ENCODE data around the gene MYMX.

The MYMX gene

DNA sequence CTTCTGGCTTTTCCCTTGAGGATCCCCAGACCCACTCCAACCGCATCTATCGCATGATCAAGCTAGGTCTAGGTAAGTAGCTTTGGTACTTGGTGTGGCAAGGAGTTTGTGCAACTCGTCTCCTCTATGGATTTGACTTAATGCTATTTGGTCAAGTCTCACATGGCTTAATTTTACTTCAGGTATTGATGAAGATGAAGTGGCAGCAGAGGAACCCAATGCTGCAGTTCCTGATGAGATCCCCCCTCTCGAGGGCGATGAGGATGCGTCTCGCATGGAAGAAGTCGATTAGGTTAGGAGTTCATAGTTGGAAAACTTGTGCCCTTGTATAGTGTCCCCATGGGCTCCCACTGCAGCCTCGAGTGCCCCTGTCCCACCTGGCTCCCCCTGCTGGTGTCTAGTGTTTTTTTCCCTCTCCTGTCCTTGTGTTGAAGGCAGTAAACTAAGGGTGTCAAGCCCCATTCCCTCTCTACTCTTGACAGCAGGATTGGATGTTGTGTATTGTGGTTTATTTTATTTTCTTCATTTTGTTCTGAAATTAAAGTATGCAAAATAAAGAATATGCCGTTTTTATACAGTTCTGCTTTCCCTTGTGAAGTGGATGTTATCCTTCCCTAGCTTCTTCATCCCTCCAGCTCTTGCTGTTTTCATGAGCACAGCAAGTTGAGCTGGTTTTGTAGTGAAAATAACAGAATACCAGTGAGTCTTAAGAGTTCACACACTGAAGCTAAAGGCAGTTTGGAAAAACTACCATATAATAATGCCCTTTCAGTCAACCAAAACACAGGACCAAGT, 36.8 kb downstream of the MYMX start:
- peak; percentile 30 for DNase-seq

DNA sequence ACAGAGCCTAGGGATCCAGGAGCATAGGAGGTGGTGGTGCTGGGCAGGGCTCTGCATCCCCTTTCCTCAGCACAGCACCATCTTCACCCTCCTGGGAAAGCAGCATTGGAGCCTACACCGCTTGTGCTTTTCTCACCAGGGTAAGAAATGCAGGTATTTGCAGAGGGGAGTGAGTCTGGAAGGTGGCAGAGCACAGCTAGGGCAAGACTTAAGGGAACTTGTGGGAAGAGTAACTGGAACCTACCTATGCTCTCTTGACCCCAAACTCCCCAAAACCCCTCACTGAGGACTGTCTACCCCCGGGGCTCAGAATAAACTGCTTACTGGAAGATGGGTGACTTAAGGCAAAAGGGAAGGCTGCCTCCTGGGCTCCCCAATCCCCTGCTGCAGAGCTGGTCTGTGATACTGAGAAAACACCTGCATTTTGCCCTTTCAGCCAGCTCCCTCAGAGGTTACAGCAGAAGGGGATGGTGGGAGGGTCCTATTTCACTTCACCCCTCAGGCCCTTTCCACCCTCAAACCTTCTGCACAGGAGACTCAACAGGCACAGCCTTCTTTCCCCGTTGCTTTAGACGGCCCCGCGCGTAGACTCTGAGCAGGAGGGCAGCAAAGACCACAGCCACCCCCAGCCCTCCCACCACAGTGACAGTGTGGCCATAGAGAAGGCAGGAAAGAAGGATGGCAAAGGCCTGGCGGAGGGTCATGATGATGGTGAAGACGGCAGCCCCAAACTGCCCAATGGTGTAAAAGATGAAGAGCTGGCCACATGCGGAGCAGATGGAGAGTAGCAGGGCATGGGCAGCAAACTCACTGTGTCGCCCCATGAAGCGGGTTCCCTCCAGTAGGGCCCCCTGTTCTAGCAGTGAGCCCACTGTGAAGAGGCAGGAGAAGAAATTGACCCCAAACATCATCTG, 37.7 kb downstream of the MYMX start:
- no peak for DNase-seq

DNA sequence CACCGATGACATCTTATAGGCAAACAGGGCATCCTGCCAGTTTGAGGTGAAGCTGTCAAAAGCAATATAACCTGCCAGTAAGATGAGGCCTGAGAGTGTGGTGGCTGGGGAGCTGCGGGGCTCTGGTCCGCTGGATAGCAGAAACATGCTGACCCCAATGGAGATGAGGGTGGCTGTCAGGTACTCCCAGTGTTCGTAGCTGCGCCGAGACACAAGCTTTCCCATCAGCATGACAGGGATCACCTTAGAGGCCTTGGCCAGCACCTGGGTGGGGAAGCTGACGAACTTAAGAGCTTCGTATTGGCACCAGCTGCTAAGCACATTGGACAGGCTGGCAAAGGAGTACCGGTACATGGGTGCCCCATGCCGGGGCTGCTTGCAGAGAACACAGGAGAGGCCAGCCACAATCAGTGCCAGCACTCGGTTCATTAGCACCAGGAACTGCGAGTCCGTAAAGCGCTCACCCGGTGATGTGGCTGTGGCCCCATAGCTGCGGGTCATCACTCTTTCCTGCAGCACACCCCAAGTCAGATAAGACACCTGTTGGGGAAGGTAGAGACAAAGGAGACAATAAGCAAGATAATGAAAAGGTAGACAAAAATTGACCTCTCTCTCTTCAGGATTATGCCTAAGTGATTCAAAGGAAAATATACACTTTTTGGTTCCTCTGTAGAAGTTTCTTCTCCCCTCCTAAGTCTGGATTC, 38.5 kb downstream of the MYMX start:
- no peak for DNase-seq

DNA sequence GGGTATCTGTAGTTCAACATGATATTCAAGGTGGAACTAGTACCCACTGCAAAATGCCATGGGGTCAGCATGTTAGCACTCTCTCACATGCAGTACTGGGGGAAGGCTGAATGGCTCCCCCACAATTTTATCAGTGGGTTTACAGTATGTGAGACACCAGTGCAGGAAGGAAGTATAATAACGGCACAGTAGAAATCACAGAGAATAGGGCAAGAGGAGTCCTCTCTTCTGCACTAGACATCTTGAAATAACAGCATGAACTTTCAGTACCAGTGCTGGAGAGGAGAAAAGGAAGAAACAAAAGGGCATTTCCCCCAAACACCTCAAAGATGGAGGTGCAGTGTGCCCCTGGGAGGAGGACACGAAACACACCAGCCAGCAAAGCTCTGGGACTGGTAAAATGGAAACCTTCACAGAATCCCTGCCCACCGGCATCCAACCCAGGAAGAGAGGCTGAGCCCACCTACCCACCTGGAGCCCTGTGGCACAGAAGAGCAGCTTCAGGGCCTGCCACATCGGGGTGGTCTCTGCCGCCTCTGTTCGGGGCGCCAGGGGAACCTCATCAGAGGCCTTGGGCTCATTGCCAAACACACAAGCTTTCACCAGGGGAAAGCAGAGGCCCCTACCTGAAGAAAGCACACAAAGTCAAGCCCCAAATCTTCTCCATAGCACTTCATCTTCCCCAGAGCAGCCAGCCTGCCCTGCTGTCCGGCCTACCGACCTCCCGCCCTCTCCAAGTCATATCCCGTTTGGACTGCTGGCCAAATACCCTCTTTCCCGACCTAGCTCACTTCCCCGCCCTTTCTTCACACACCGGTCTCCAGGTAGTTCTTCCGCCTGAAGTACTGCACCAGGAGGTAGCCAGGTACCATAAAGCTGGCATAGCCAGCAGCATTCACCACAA, 39.4 kb downstream of the MYMX start:
- DNase-seq: no peak

DNA sequence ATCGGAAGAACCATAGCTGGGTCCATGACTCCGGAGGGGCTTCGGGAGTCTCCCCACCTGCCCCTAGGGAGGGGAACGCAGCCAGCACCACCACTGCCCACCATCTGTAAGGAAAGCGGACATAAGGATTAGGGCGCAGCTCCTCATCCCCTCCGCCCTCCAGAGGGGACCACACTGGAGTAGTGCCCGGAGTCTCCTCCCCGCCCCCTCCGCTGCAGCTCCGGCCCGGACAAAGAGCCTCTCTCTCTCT, 40.0 kb downstream of the MYMX start:
- DNase-seq: no peak

DNA sequence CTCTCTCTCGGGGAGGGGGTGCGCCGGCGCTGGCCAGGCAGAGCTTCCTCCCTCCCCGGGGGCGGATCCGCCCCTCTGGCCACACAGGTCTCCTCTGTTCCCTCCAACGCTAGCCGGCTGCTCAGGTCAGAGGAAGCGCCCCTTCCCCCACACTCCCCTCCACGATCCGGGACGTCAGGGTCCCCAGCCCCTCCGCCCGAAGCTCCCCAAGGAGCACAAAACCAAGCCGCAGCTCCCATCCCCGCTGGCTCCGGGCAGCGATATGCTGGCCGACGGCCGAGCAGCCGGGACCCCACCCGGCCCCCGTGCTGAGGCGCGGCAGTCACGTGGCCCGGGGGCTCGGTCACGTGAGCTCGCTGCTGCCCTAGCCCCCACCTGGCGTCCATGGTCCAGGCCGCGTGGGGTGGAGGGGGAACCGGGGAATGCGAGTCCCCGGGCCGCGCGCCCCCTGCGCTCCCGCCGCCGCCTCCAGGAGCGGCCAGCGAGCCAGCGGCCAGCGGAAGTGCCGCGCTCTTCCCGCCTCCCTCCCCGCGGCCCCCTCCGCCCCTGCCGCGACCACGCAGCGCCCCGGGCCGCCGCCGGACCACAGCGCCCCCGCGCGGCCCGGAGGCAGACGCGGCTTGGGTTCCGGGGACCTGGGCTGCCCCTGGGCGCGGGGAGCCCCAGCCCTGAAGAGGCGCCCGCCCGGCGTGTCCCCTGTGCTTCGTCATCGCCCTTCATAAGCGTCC, 40.5 kb downstream of the MYMX start, which contains the start of gene SLC35B2:
Gene SLC35B2, minus strand, starts transcription at position 504 of the 728 bp plus-strand sequence. Its CDS starts 118 bp downstream, at position 386.
- DNase-seq: no peak

DNA sequence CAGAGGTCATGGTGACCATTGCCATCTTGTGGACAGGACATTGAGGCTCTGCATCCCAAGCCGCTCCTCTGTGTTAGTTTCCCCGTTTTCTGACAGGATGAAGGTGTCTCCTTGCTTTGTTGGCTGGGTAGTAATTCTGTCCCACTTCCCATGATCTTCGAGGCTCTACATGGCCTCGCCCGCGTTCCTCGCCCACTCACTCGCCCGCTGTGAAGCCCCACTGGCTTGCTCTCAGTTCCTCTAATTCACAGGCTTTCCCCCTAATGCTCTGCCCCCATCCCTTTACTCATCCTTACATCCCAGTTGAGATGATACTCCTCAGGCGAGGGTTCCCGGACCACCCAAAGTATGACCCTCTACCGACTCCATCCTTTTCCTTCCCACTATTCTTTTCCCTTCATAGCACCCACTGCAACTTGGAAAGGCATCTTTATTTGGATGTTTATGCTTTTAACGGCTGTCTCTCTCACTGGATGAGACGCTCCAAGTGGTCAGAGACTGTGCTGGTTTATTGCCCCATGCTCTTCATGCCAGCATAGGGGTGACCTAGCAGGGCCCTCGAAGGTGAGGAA, 41.1 kb downstream of the MYMX start:
- no peak for DNase-seq

DNA sequence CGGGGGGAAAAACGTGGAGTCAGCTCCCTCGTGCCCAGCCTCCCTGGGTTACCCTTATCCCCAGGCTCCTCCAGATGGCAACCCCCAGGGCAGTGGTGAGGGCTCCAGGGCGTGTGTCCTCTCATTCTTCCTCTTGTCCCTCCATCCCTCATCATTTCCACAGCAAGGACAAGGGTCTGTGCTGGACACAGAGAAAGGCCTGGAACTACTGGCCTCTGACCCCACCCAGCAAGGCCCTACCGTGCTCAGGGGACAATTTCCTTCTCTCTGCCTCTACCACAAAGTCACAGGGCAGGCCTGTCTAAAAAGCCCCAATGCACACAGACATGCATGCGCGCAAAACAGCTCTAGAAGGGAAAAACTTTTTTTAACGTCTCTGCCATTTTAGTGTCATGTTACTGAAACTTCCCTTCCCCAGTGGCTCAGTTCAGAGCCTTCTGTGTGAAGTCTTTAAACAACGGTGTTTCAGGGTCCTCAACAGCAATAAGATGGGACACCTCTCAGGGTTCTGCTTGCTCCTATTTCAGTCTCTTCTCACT, 41.7 kb downstream of the MYMX start:
- DNase-seq: no peak

DNA sequence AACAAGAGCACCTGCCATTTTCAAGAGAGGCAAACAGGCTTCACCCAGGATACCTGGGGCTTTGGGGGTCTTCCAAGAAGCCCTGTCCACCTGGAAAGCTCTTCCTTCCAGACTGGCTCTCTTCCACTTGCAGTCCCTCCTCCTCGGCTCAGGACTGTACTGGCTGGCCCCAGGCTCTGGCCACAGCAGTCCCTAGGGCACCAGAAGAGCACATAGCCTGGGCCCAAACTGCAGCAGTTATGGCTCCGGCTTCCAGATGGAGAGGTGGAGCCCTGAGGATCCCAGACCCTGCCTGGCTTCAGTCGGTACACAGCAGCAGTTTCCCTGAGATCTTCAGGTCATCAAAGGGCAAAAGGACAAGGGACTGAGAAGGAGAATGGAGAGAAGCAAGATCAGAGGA, 42.2 kb downstream of the MYMX start:
- no peak for DNase-seq

DNA sequence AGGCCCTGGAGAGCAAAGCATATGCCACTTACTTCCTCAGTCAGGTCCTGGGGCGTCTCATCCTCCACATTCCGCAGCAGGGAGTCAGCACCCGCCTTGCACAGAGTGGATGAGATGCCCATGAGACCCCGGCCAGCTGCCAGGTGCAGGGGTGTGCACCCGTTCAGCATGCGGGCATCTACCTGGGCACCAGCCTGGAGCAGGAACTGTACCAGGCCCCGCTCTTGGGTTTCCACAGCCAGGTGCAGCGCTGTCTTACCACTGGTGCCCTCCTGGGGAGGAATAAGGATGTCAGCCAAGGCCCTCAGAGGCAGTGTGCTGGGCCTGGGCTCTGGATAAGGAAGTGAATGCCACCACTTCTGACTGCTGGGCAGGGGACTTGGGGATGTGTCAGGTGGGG, 43.3 kb downstream of the MYMX start:
- no peak for DNase-seq

DNA sequence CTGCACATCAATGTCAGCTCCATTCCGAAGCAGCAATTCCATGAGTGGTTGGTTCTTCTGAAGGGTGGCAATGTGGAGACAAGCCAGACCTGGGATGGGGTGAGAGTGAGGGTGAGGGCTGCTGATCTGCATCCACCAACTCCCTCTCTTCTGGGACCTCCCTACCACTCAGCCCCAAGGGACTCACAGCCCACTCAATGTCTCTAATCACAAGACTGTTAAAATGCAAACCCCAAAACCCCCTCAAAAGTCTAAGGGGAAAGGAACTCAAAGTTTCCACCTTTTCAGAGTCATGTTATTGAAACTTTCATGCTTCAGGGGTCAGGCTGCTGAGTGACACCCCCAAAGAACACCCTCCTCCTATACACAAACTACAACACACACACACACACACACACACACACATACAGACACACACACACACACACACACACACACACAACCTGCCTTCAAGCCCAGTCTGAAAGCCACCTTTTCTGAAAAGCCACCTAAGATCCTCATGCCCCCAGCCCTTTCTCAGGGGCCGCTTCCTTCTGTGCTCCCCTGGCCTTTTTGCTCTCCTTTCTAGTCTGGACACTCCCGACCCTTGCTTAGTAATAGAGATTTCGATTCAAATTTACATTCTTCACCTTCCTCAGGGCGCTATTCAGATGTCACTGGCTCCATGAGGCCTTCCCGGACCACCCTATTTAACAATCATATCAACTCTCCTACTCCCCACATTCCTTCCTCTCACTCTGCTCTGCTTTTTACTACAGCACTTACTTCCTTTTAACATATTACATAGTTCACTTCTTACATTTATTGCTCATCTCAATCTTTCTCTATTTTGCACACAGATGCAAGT, 43.9 kb downstream of the MYMX start:
- no peak for DNase-seq

DNA sequence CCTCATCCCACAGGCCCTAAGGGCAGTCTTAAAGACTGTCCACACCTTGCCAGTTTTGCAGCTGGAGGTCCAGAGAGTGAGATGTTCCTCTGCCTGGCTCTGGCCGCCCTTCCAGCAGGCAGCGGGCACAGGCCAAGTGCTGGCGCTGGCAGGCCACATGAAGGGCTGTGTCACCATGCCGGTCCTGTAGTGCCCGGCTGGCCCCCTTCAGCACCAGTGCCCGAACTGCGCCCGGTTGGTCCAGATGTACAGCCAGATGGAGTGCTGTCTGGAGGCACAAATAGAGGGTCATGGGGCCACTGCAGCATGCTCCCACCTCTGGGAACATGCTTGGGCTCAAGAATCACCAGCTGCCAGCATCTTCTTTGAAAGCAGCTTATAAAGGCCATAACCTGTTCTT, 44.9 kb downstream of the MYMX start:
- no peak for DNase-seq

DNA sequence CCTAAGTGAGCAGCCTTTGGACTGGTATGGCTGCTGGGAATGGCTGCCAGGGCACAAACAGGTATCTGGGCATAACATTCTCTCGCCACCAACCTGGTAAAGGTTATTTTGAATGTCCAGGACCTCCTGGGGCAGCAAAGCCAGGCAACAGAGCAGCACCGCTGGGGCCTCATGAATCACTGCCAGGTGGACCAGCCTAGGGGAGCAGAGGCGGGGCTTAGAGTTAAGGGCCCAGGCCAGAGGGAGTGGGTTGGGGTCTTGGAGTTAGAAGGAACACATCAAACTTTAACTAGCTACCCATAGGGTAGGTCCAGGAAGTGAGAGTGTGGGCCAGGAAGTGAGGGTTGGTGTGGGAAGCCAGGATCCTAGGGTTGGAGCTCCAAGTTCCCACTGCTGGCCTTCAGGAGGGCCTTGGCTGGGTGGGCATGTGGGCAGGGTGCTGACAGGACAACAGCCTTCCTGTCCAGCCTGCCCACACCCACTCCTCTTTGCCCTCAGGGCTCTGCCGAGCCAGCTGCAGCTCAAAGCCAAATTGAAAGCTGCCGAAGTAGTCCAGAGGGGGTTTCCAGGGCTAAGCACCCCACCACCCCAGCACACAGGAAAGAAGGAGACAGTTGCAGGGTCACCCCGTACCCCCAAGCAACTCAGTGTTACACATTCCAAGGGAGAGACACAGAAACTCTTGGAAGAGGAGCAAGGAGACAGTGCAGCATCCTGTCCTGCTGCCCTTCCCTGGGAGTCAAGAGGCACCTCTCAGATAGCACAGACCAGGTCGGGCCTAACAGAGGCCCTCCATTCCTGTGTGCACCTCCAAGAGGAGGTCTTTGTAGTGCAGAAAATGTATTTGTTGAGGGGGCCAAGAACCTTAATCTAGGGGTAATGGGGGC, 46.0 kb downstream of the MYMX start:
- DNase-seq: no peak

DNA sequence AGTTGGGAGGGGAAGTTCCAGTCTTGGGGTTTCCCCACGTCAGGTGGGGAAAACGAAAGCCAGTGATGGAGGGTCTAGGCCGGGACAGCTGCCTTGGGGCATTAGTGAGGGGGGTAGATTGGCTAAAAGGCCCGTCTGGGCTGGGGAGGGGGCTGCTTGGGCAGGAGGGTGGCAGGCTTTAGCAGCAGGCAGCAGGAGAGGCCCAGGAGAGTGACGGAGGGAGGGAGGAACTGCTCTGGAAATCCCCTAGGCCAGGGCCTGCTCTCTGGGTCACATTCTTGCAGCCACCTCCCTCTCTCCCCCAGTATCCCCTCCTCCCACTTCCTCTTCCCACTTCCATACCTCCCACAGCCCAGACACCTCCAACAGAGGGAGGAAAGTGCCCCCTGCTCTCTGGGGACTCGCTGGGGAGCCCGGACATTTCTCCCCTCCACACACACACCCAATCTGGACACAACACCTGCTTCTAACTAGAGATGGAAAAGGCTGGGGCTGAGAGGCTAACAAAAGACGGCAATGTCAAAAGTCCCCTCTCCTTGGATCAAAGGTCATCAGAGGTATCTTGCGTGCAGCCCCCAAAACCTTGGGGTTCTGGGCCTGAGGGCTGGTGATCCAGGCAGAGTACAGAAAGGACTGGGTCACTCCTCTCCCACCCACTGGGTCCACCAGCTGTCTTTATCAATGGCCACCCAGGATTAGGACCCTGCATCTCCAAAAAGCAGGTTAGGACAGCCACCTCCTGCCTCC, 46.8 kb downstream of the MYMX start:
- DNase-seq: no peak

DNA sequence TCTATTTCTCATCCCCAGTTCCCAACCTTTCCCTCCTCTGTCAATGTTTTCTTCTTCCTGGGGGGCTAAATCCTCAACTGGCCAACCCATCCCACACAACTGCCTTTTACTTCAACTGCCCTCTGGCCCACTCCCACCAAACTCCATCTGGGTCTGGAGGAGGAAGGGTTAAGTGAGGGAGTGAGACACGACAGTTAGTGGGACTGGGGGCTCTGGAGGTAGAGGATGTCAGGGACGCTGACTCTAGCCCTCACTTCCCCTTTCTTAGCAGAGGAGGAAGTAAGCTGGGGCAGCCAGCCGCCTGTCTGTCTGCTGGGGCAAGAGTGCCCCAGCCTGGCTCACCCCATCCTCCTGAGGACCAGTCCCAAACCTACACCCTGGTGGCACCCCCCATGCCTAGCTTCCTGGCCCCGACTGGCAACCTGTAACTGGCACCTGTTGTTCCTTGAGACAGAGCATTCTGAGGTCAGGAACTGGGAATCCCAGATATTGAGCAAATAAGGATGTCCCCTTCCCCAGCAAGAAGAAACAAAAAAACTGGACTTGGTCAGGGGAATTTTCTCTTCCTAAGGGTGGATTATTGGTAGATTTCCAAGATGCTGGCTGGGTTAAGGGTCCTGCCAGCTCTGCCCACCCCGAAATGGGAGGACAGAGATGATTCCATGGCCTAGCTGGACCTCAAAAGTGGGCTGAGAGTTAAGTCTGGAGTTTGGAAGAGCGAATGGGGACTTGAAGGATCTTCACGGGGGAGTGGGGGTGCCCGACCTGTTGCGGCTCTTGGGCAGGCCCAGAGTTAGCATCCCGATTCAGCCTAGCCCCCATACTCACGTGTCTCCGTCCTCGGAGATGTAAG, 47.7 kb downstream of the MYMX start:
- no peak for DNase-seq

DNA sequence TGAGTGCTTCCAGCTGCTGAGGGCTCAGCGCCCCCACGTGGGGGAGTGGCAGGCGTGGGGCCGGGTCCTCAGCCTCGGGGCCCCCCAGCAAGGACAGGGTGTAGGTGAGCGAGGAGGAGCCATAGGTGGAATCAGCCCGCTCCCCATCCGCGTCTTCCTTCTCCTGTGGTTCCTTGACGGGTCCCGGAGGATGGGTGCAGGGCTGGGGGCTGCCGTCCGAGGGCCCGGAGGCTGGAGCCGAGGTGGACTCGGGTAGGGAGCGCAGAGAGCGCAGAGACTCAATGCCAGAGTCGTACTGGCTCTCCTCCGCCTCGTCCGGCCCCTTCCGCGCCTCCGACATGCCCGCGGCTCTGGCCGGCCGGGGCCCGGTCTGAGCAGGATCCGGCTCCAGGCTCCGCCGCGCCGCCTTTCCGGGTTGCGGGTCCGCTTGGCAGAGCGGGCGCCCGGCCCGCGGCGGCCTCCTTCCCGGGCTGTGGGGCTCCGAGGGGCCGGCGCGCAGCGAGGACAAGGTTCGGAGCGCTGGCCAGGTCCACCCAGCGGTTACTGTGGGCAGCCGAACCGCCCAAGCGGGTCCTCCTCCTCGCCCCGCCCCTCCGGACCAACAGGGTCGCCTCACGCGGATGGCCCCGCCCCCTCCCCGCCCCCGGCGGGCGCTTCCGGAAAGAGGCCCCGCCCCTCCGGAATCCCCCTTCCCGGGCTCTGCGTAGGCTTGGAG, 48.4 kb downstream of the MYMX start, which contains the start of gene NFKBIE:
Gene NFKBIE, minus strand, starts transcription at position 545 of the 715 bp plus-strand sequence. Its CDS starts 205 bp downstream, at position 340.
- peak; percentile 29 for DNase-seq
